NCI-H2081 treated with DMSO at 0.1 percent for 48 hours (cell line): Measurements from ENCODE around the gene KDM2B.
"Not testable (repeated sequence)": the region's sequence is repeated elsewhere in the genome, so short reads cannot be mapped to it uniquely, and the experiment has no call there.

Experiments used
- DNase-seq: peaks from one replicate; lab custom pipeline; 2025; lab: John Stamatoyannopoulos, UW

Gene KDM2B

DNA sequence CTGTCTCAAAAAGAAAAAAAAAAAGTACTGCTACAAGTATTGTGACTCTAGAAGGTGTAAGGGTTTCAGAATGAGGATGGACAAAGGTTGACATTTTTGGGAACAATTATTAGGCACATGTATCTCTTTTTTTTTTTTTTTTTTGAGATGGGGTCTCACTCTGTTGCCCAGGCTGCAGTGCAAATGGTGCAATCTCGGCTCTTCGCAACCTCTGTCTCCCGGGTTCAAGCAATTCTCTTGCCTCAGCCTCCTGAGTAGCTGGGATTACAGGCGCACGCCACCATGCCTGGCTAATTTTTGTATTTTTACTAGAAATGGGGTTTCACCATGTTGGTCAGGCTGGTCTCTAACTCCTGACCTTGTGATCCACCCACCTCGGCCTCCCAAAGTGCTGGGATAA is 195.9 kb downstream of the KDM2B start:
- DNase-seq, result not testable (repeated sequence)

GRCh38 chr12:121383601-121384021 is 197.2 kb downstream of the KDM2B start:
- DNase-seq, result no peak

GRCh38 chr12:121379945-121380344 is 200.9 kb downstream of the KDM2B start:
- no peak for DNase-seq
